IPS-18a (cell line): ENCODE data around the gene RECQL5.

Experiments
- H3K27ac ChIP-seq: one replicate; pipeline ENCODE4 v1.5.1; 2013; ENCODE audit warnings: low read length
- H3K27me3 ChIP-seq: one replicate; pipeline ENCODE4 v1.6.1; 2013; ENCODE audit warnings: mild to moderate bottlenecking, low read length; ENCODE audit not compliant: control insufficient read depth, insufficient read depth
- H3K36me3 ChIP-seq: one replicate; pipeline ENCODE4 v1.6.1; 2013; ENCODE audit warnings: low read depth, low read length; ENCODE audit not compliant: control insufficient read depth
- H3K4me1 ChIP-seq: one replicate; pipeline ENCODE4 v1.6.1; 2013; ENCODE audit warnings: low read depth, low read length; ENCODE audit not compliant: control insufficient read depth
- H3K4me3 ChIP-seq: one replicate; pipeline ENCODE4 v1.5.1; 2013; ENCODE audit warnings: low read length
- H3K9ac ChIP-seq: one replicate; pipeline ENCODE4 v1.6.1; 2013; ENCODE audit warnings: mild to moderate bottlenecking, low read length, moderate library complexity
- H3K9me3 ChIP-seq: one replicate; pipeline ENCODE4 v1.6.1; 2013; ENCODE audit warnings: low read depth, low read length; ENCODE audit not compliant: control insufficient read depth

The RECQL5 gene

GRCh38 chr17:75695830-75696271 is 28.9 kb upstream of the RECQL5 start:
- Histone ChIP-seq H3K4me1 (peaks cover 6% of the 10 kb centered on the region), H3K9me3 (no peaks in the 10 kb centered on the region), H3K36me3 (peaks cover 15% of the 10 kb centered on the region), H3K27me3 (no peaks in the 10 kb centered on the region), H3K27ac (no peak overlapping the region), H3K4me3 (no peak overlapping the region), H3K9ac (no peak overlapping the region)

GRCh38 chr17:75695141-75695829 is 28.3 kb upstream of the RECQL5 start:
- Histone ChIP-seq H3K4me1 (peaks cover 6% of the 10 kb centered on the region), H3K9ac (no peak overlapping the region), H3K36me3 (peaks cover 13% of the 10 kb centered on the region)

GRCh38 chr17:75694536-75694935 is 27.6 kb upstream of the RECQL5 start:
- H3K4me1 ChIP-seq = peaks cover 6% of the 10 kb centered on the region
- H3K27ac ChIP-seq = no peak overlapping the region

More at GRCh38 chr17:75695141-75695829, 28.3 kb upstream of the RECQL5 start:
- Histone ChIP-seq H3K27ac (no peak overlapping the region), H3K27me3 (no peaks in the 10 kb centered on the region), H3K4me3 (no peak overlapping the region), H3K9me3 (no peaks in the 10 kb centered on the region)

GRCh38 chr17:75693500-75694481 is 26.8 kb upstream of the RECQL5 start:
- peak overlapping the region; percentile 6 for H3K27ac ChIP-seq
- H3K9ac ChIP-seq = no peak overlapping the region
- H3K9me3 ChIP-seq = no peaks in the 10 kb centered on the region
- no peak overlapping the region for H3K4me3 ChIP-seq
- peaks cover 3% of the 10 kb centered on the region for H3K36me3 ChIP-seq
- no peaks in the 10 kb centered on the region for H3K27me3 ChIP-seq
- peaks cover 6% of the 10 kb centered on the region for H3K4me1 ChIP-seq

More at GRCh38 chr17:75694536-75694935, 27.6 kb upstream of the RECQL5 start:
- Histone ChIP-seq H3K36me3 (peaks cover 5% of the 10 kb centered on the region), H3K4me3 (no peak overlapping the region), H3K9me3 (no peaks in the 10 kb centered on the region), H3K27me3 (no peaks in the 10 kb centered on the region), H3K9ac (no peak overlapping the region)

GRCh38 chr17:75692976-75693375 is 26.0 kb upstream of the RECQL5 start:
- Histone ChIP-seq H3K36me3 (peaks cover 3% of the 10 kb centered on the region), H3K9ac (no peak overlapping the region), H3K9me3 (no peaks in the 10 kb centered on the region), H3K4me3 (no peak overlapping the region), H3K27me3 (no peaks in the 10 kb centered on the region), H3K4me1 (peaks cover 6% of the 10 kb centered on the region), H3K27ac (no peak overlapping the region)

- Histone ChIP-seq H3K9me3 (no peaks in the 10 kb centered on the region), H3K27ac (no peak overlapping the region), H3K27me3 (no peaks in the 10 kb centered on the region), H3K9ac (no peak overlapping the region), H3K4me3 (no peak overlapping the region), H3K36me3 (peaks cover 3% of the 10 kb centered on the region), H3K4me1 (peaks cover 6% of the 10 kb centered on the region)
Measured at GRCh38 chr17:75691801-75692626, 25.1 kb upstream of the RECQL5 start.

- Histone ChIP-seq H3K27me3 (no peaks in the 10 kb centered on the region), H3K4me1 (peaks cover 6% of the 10 kb centered on the region), H3K27ac (no peak overlapping the region), H3K4me3 (no peak overlapping the region), H3K9me3 (no peaks in the 10 kb centered on the region), H3K36me3 (peaks cover 3% of the 10 kb centered on the region), H3K9ac (no peak overlapping the region)
Measured at GRCh38 chr17:75691371-75691791, 24.4 kb upstream of the RECQL5 start.

- H3K4me1 ChIP-seq = peaks cover 6% of the 10 kb centered on the region
- H3K9me3 ChIP-seq = no peaks in the 10 kb centered on the region
- no peak overlapping the region for H3K27ac ChIP-seq
- no peak overlapping the region for H3K9ac ChIP-seq
- H3K27me3 ChIP-seq = no peaks in the 10 kb centered on the region
- no peak overlapping the region for H3K4me3 ChIP-seq
- peaks cover 3% of the 10 kb centered on the region for H3K36me3 ChIP-seq
Measured at GRCh38 chr17:75689441-75689873, 22.5 kb upstream of the RECQL5 start.

- no peaks in the 10 kb centered on the region for H3K27me3 ChIP-seq
- no peak overlapping the region for H3K27ac ChIP-seq
- H3K36me3 ChIP-seq = peaks cover 3% of the 10 kb centered on the region
- H3K4me3 ChIP-seq = no peak overlapping the region
- H3K4me1 ChIP-seq = peaks cover 2% of the 10 kb centered on the region
- H3K9ac ChIP-seq = no peak overlapping the region
- H3K9me3 ChIP-seq = no peaks in the 10 kb centered on the region
Measured at GRCh38 chr17:75688209-75688825, 21.4 kb upstream of the RECQL5 start.

GRCh38 chr17:75685499-75685898 is 18.5 kb upstream of the RECQL5 start:
- Histone ChIP-seq H3K9me3 (no peaks in the 10 kb centered on the region), H3K27me3 (no peaks in the 10 kb centered on the region), H3K27ac (no peak overlapping the region), H3K4me3 (no peak overlapping the region), H3K36me3 (peaks cover under 1% of the 10 kb centered on the region), H3K4me1 (no peaks in the 10 kb centered on the region), H3K9ac (no peak overlapping the region)
